ENCODE results near the gene ZBED4. TPM values are rescaled to one million over a fixed set of nuclear protein-coding genes. Genes with fewer than 3 reads are reported as not detected.

Gene ZBED4
- total RNA-seq, 2 experiments from 2014 or later: 14.8 to 15.0 TPM

- no peaks in the 10 kb centered on the region for H3K27me3 Mint-ChIP-seq
- H3K4me1 Mint-ChIP-seq (ENCODE audit: low read depth): peaks cover 59% of the 10 kb centered on the region
- TF ChIP-seq CTCF (IDR thresholded peaks at IDR 0.05): no peak
- peaks cover 63% of the 10 kb centered on the region for H3K36me3 Mint-ChIP-seq (ENCODE audit: low read depth)
- ATAC-seq (ENCODE audit: poor library complexity) (no peak), DNase-seq (no peak)
- intact Hi-C loops (cut with DNase I, micrococcal nuclease): no loop called here
- POLR2A ChIA-PET: interaction anchor here (1.3 kb wide), 1 partner anchor 8 kb away, joined by 3 read pairs; no protein-coding TSS in a partner anchor
- CTCF ChIA-PET: no interaction called here
- H3K9me3 Mint-ChIP-seq: peaks cover 3% of the 10 kb centered on the region
- Histone ChIP-seq H3K9me3 (ENCODE audit: control insufficient read depth in 1 of 2, insufficient read depth in 1 of 2, low read length in 2 of 2) (peaks cover 3 to 4% of the 10 kb centered on the region in 2 experiments), H3K36me3 (ENCODE audit: insufficient read depth, low read length) (no peaks in the 10 kb centered on the region), H3K27ac (ENCODE audit: low read depth in 1 of 2, low read length in 2 of 2) (no peak overlapping the region), H3K4me1 (ENCODE audit: insufficient read depth, low read length) (peaks cover 37% of the 10 kb centered on the region), H3K27me3 (ENCODE audit: control insufficient read depth in 1 of 2, insufficient read depth in 2 of 2, low read length in 2 of 2) (no peaks in the 10 kb centered on the region), H3K4me3 (ENCODE audit: low read length) (no peak overlapping the region)
- no peak overlapping the region for H3K4me3 Mint-ChIP-seq
- no peak overlapping the region for H3K27ac Mint-ChIP-seq
These were observed 19.7 kb downstream of the ZBED4 start for GRCh38 chr22:49873228-49873940.

- H3K36me3 Mint-ChIP-seq (ENCODE audit: low read depth): peaks cover 40% of the 10 kb centered on the region
- no peak for TF ChIP-seq CTCF (IDR thresholded peaks at IDR 0.05)
- Histone ChIP-seq H3K4me1 (ENCODE audit: insufficient read depth, low read length) (peaks cover 20% of the 10 kb centered on the region), H3K27me3 (ENCODE audit: control insufficient read depth in 1 of 2, insufficient read depth in 2 of 2, low read length in 2 of 2) (no peaks in the 10 kb centered on the region), H3K27ac (ENCODE audit: low read depth in 1 of 2, low read length in 2 of 2) (no peak overlapping the region), H3K36me3 (ENCODE audit: insufficient read depth, low read length) (no peaks in the 10 kb centered on the region), H3K9me3 (ENCODE audit: control insufficient read depth in 1 of 2, insufficient read depth in 1 of 2, low read length in 2 of 2) (no peaks in the 10 kb centered on the region), H3K4me3 (ENCODE audit: low read length) (no peak overlapping the region)
- POLR2A ChIA-PET: no interaction called here
- CTCF ChIA-PET: interaction anchor here (0.8 kb wide), 1 partner anchor 15 kb away, joined by 3 read pairs; no protein-coding TSS in a partner anchor
- intact Hi-C loops (cut with DNase I, micrococcal nuclease): no loop called here
- H3K4me3 Mint-ChIP-seq: no peak overlapping the region
- H3K4me1 Mint-ChIP-seq (ENCODE audit: low read depth): peaks cover 60% of the 10 kb centered on the region
- no peak overlapping the region for H3K27ac Mint-ChIP-seq
- no peak for DNase-seq
- H3K9me3 Mint-ChIP-seq: no peaks in the 10 kb centered on the region
- ATAC-seq (ENCODE audit: poor library complexity): no peak
- no peaks in the 10 kb centered on the region for H3K27me3 Mint-ChIP-seq
These were observed 24.0 kb downstream of the ZBED4 start for GRCh38 chr22:49877642-49878041.

GRCh38 chr22:49878206-49878605 lies 24.6 kb downstream of the ZBED4 start:
- peak overlapping the region; percentile 20 for H3K27ac Mint-ChIP-seq
- Histone ChIP-seq H3K27ac (ENCODE audit: low read depth in 1 of 2, low read length in 2 of 2) (no peak overlapping the region), H3K4me3 (ENCODE audit: low read length) (no peak overlapping the region), H3K9me3 (ENCODE audit: control insufficient read depth in 1 of 2, insufficient read depth in 1 of 2, low read length in 2 of 2) (no peaks in the 10 kb centered on the region), H3K36me3 (ENCODE audit: insufficient read depth, low read length) (peaks cover under 1% of the 10 kb centered on the region), H3K4me1 (ENCODE audit: insufficient read depth, low read length) (peaks cover 19% of the 10 kb centered on the region), H3K27me3 (ENCODE audit: control insufficient read depth in 1 of 2, insufficient read depth in 2 of 2, low read length in 2 of 2) (no peaks in the 10 kb centered on the region)
- no peak overlapping the region for H3K4me3 Mint-ChIP-seq
- ATAC-seq (ENCODE audit: poor library complexity): no peak
- H3K4me1 Mint-ChIP-seq (ENCODE audit: low read depth): peaks cover 59% of the 10 kb centered on the region
- H3K27me3 Mint-ChIP-seq: no peaks in the 10 kb centered on the region
- ChIA-PET CTCF (no interaction called here), POLR2A (no interaction called here)
- no peaks in the 10 kb centered on the region for H3K9me3 Mint-ChIP-seq
- intact Hi-C loops (cut with DNase I, micrococcal nuclease): no loop called here
- DNase-seq: no peak
- no peak for TF ChIP-seq CTCF (IDR thresholded peaks at IDR 0.05)
- peaks cover 38% of the 10 kb centered on the region for H3K36me3 Mint-ChIP-seq (ENCODE audit: low read depth)
